ENCODE results near the gene RGS3.

The RGS3 gene

GRCh38 chr9:113625486-113625885, 162.0 kb downstream of the RGS3 start:
- no peak for DNase-seq (ENCODE audit: insufficient read length, low spot score)
- no peak for TF ChIP-seq CTCF (IDR thresholded peaks at IDR 0.05; ENCODE audit: insufficient read depth, missing control alignments)
- FAIRE-seq = no peak

- no peak for TF ChIP-seq CTCF (IDR thresholded peaks at IDR 0.05; ENCODE audit: insufficient read depth, missing control alignments)
- DNase-seq (ENCODE audit: insufficient read length, low spot score) (no peak), FAIRE-seq (no peak)
Measured at GRCh38 chr9:113626735-113627495, 163.4 kb downstream of the RGS3 start.

GRCh38 chr9:113628621-113629020, 165.1 kb downstream of the RGS3 start:
- no peak for TF ChIP-seq CTCF (IDR thresholded peaks at IDR 0.05; ENCODE audit: insufficient read depth, missing control alignments)
- DNase-seq (ENCODE audit: insufficient read length, low spot score) (no peak), FAIRE-seq (no peak)

GRCh38 chr9:113630386-113631136, 167.0 kb downstream of the RGS3 start:
- TF ChIP-seq CTCF (IDR thresholded peaks at IDR 0.05; ENCODE audit: insufficient read depth, missing control alignments) = no peak
- no peak for DNase-seq (ENCODE audit: insufficient read length, low spot score)
- no peak for FAIRE-seq

GRCh38 chr9:113631137-113631765, 167.7 kb downstream of the RGS3 start:
- DNase-seq (ENCODE audit: insufficient read length, low spot score) = no peak
- no peak for TF ChIP-seq CTCF (IDR thresholded peaks at IDR 0.05; ENCODE audit: insufficient read depth, missing control alignments)
- FAIRE-seq = no peak

GRCh38 chr9:113631871-113632665, 168.5 kb downstream of the RGS3 start:
- FAIRE-seq = no peak
- no peak for DNase-seq (ENCODE audit: insufficient read length, low spot score)
- TF ChIP-seq CTCF (IDR thresholded peaks at IDR 0.05; ENCODE audit: insufficient read depth, missing control alignments) = no peak
